Mucosa of descending colon (tissue), 3 donors: ENCODE data around the gene NLRC3. TPM values are rescaled to one million over a fixed set of nuclear protein-coding genes. Genes with fewer than 3 reads are reported as not detected.

Experiments
- ATAC-seq: fragments of 200-7000 bp; cut with Tn5 transposase; one replicate; pipeline ENCODE4 v1.9.1; 2020; ENCODE audit warnings: mild to moderate bottlenecking, moderate library complexity
- DNase-seq, 3 donors: peaks; one replicate each; pipeline ENCODE4 v3.0.0-alpha.2; 2020
- H3K36me3 ChIP-seq: fragments of 200-600 bp; one replicate; pipeline ENCODE4 v1.8.0; 2021; ENCODE audit warnings: low read depth, mild to moderate bottlenecking
- H3K4me1 ChIP-seq: fragments of 200-600 bp; one replicate; pipeline ENCODE4 v1.8.0; 2021; ENCODE audit warnings: low read depth, mild to moderate bottlenecking
- H3K4me3 ChIP-seq: fragments of 200-600 bp; one replicate; pipeline ENCODE4 v1.8.0; 2021; ENCODE audit warnings: mild to moderate bottlenecking
- H3K9me3 ChIP-seq: fragments of 200-600 bp; one replicate; pipeline ENCODE4 v1.8.0; 2021; ENCODE audit warnings: mild to moderate bottlenecking
- CTCF ChIP-seq: fragments of 200-600 bp; IDR thresholded peaks from one replicate; pipeline ENCODE4 v1.8.0; 2022; ENCODE audit warnings: antibody characterized with exemption, mild to moderate bottlenecking
- intact Hi-C, 2 donors: fragments of 100-400 bp; cut with DNase I in 1 of 2; cut with micrococcal nuclease in 1 of 2; formaldehyde crosslinking; loops; one replicate each; pipeline versions ENCODE4 v1.11.0 to v1.11.1; 2022; cut with DNase I, micrococcal nuclease
- total RNA-seq, 3 donors: library from RNA; stranded (reverse); fragmentation: NEBNext Ultra II Directional in 2 of 3; extraction: Animal tissue kit (Norgen Biotek cat#: 25700) in 2 of 3; gene quantifications; one replicate each; pipeline versions ENCODE4 v1.2.1 to v1.2.4, GENCODE V29; 2021 to 2023
- donor health status: DM: no; HTN: no; CAD: no; lungs with moderate emphysema.
- donor health status: DM: no; HTN: no; CAD: no.
- donor health status: DM: no; HTN: yes; CAD: no.

The NLRC3 gene
- total RNA-seq, 3 donors from 2014 or later = 1.4 to 2.6 (median 1.7) TPM

- Histone ChIP-seq H3K4me3 (no peak overlapping the region), H3K4me1 (no peaks in the 10 kb centered on the region), H3K9me3 (peaks cover 5% of the 10 kb centered on the region), H3K36me3 (no peaks in the 10 kb centered on the region)
- peak in 1 of 3 donors; percentile 27 for DNase-seq
- intact Hi-C loops = no loop called here
- no peak for ATAC-seq
- no peak for TF ChIP-seq CTCF
Observed at GRCh38 chr16:3599922-3600321, 22.7 kb upstream of the NLRC3 start.

GRCh38 chr16:3599121-3599520, 21.9 kb upstream of the NLRC3 start:
- no peaks in the 10 kb centered on the region for H3K36me3 ChIP-seq
- intact Hi-C loops = no loop called here
- TF ChIP-seq CTCF = no peak
- H3K4me1 ChIP-seq = no peaks in the 10 kb centered on the region
- H3K4me3 ChIP-seq = no peak overlapping the region
- peaks cover 5% of the 10 kb centered on the region for H3K9me3 ChIP-seq
- no peak for ATAC-seq
- no peak for DNase-seq

GRCh38 chr16:3598236-3598635, 21.0 kb upstream of the NLRC3 start:
- no peak for DNase-seq
- intact Hi-C loops = no loop called here
- no peak for ATAC-seq
- Histone ChIP-seq H3K4me1 (no peaks in the 10 kb centered on the region), H3K36me3 (no peaks in the 10 kb centered on the region), H3K9me3 (peaks cover 5% of the 10 kb centered on the region), H3K4me3 (no peak overlapping the region)
- no peak for TF ChIP-seq CTCF

- no peaks in the 10 kb centered on the region for H3K36me3 ChIP-seq
- ATAC-seq (no peak), DNase-seq (no peak)
- peaks cover 5% of the 10 kb centered on the region for H3K9me3 ChIP-seq
- TF ChIP-seq CTCF = no peak
- intact Hi-C loops = no loop called here
- H3K4me1 ChIP-seq = no peaks in the 10 kb centered on the region
- no peak overlapping the region for H3K4me3 ChIP-seq
Observed at GRCh38 chr16:3597676-3598075, 20.5 kb upstream of the NLRC3 start.

- ATAC-seq (no peak), DNase-seq (no peak)
- H3K9me3 ChIP-seq = peaks cover 5% of the 10 kb centered on the region
- H3K4me1 ChIP-seq = no peaks in the 10 kb centered on the region
- no peaks in the 10 kb centered on the region for H3K36me3 ChIP-seq
- no peak for TF ChIP-seq CTCF
- no peak overlapping the region for H3K4me3 ChIP-seq
- intact Hi-C loops = no loop called here
Observed at GRCh38 chr16:3597226-3597625, 20.0 kb upstream of the NLRC3 start.

GRCh38 chr16:3596101-3596861, 19.1 kb upstream of the NLRC3 start:
- no peak for ATAC-seq
- TF ChIP-seq CTCF = no peak
- no peak overlapping the region for H3K4me3 ChIP-seq
- no peaks in the 10 kb centered on the region for H3K36me3 ChIP-seq
- DNase-seq = no peak
- H3K4me1 ChIP-seq = no peaks in the 10 kb centered on the region
- H3K9me3 ChIP-seq = peaks cover 5% of the 10 kb centered on the region
- intact Hi-C loops = no loop called here
